Measurements from ENCODE around the gene SLC25A3.

- TF ChIP-seq CTCF (conservative IDR thresholded peaks at IDR 0.05; ENCODE audit: low read depth, low read length) (no peak), EZH2 (IDR thresholded peaks at IDR 0.05; ENCODE audit: low read length, unreplicated experiment) (no peak)
Observed at GRCh38 chr12:98637068-98637467, 43.6 kb downstream of the SLC25A3 start.

All from PC-3 (cell line).